IMR-90 (cell line): ENCODE measurements around the gene ELMO1. TPM values are rescaled to one million over a fixed set of nuclear protein-coding genes. Genes with fewer than 3 reads are reported as not detected.

ENCODE experiments used
- ATAC-seq: fragments of 200-7000 bp; cut with Tn5 transposase; 2 replicates; pipeline ENCODE4 v1.9.1; 2020; ENCODE audit warnings: low read depth, mild to moderate bottlenecking, moderate library complexity
- BruUV-seq: library from RNA; stranded (reverse); fragments of 400-500 nt; replicated peaks from 2 replicates; lab custom pipeline; 2021; lab: Mats Ljungman, UMichigan
- CTCF ChIA-PET: fragments of 300-600 bp; formaldehyde crosslinking; extraction: SDS; loops from one replicate; lab custom pipeline; 2021; ENCODE audit warnings: antibody characterized with exemption; lab: Yijun Ruan, JAX
- POLR2A ChIA-PET: fragments of 300-600 bp; sonication (Branson Sonifier 250); formaldehyde crosslinking; loops from one replicate; lab custom pipeline; 2022; ENCODE audit warnings: antibody characterized with exemption; ENCODE audit not compliant: unreplicated experiment; lab: Charles Lee
- DNase-seq: peaks from one replicate; pipeline ENCODE4 v3.0.0; 2013
- H2AFZ ChIP-seq: replicated peaks from 2 replicates; pipeline ENCODE3; 2013; ENCODE audit warnings: low read length, mild to moderate bottlenecking; ENCODE audit not compliant: poor library complexity
- H2AK5ac ChIP-seq: 2 replicates; pipeline ENCODE4 v1.6.1; 2013; ENCODE audit warnings: low read depth, low read length, inconsistent platforms
- H2AK9ac ChIP-seq: replicated peaks from 2 replicates; pipeline ENCODE3; 2013; ENCODE audit warnings: mild to moderate bottlenecking, low read depth, low read length, moderate library complexity; ENCODE audit not compliant: poor library complexity
- H2BK120ac ChIP-seq: 2 replicates; pipeline ENCODE4 v1.6.1; 2013; ENCODE audit warnings: low read depth, low read length, inconsistent platforms
- H2BK15ac ChIP-seq: 3 replicates; pipeline ENCODE4 v1.6.1; 2013; ENCODE audit warnings: low read depth, low read length, inconsistent platforms
- H2BK20ac ChIP-seq: 2 replicates; pipeline ENCODE4 v1.6.1; 2013; ENCODE audit warnings: low read depth, mild to moderate bottlenecking, inconsistent platforms, low read length, moderate library complexity
- H2BK5ac ChIP-seq: 2 replicates; pipeline ENCODE4 v1.6.1; 2013; ENCODE audit warnings: mild to moderate bottlenecking, low read depth, low read length, inconsistent platforms; ENCODE audit not compliant: poor library complexity, severe bottlenecking
- H3K14ac ChIP-seq: replicated peaks from 2 replicates; pipeline ENCODE4 v1.6.1; 2013; ENCODE audit warnings: low read depth, low read length, inconsistent platforms
- H3K18ac ChIP-seq: 2 replicates; pipeline ENCODE4 v1.6.1; 2013; ENCODE audit warnings: low read depth, low read length, control low read depth
- H3K23ac ChIP-seq: 2 replicates; pipeline ENCODE4 v1.6.1; 2013; ENCODE audit warnings: low read depth, low read length, inconsistent platforms
- H3K27ac ChIP-seq: 2 replicates; pipeline ENCODE4 v1.5.1; 2013; ENCODE audit warnings: mild to moderate bottlenecking, control low read depth, low read length; ENCODE audit not compliant: insufficient read depth
- H3K27me3 ChIP-seq: 2 replicates; pipeline ENCODE4 v1.6.1; 2013; ENCODE audit warnings: low read length; ENCODE audit not compliant: control insufficient read depth, insufficient read depth
- H3K36me3 ChIP-seq: 2 replicates; pipeline ENCODE4 v1.6.1; 2013; ENCODE audit warnings: low read length, mixed read lengths; ENCODE audit not compliant: control insufficient read depth, insufficient read depth
- H3K4ac ChIP-seq: 2 replicates; pipeline ENCODE4 v1.6.1; 2013; ENCODE audit warnings: low read depth, low read length, inconsistent platforms
- H3K4me1 ChIP-seq: 2 replicates; pipeline ENCODE4 v1.6.1; 2013; ENCODE audit warnings: low read length, mixed read lengths; ENCODE audit not compliant: control insufficient read depth, insufficient read depth
- H3K4me2 ChIP-seq: 2 replicates; pipeline ENCODE4 v1.6.1; 2013; ENCODE audit warnings: low read depth, mild to moderate bottlenecking, control low read depth, low read length, moderate library complexity
- H3K4me3 ChIP-seq: 2 replicates; pipeline ENCODE4 v1.5.1; 2013; ENCODE audit warnings: low read depth, mild to moderate bottlenecking, control low read depth, low read length, moderate library complexity; ENCODE audit not compliant: insufficient read depth
- H3K56ac ChIP-seq: 2 replicates; pipeline ENCODE4 v1.6.1; 2013; ENCODE audit warnings: low read length, inconsistent platforms; ENCODE audit not compliant: insufficient read depth; ENCODE audit errors: extremely low read depth
- H3K79me1 ChIP-seq, 2 experiments: 2 replicates each; pipeline ENCODE4 v1.6.1; 2013; ENCODE audit warnings: low read length in 2 of 2, inconsistent platforms in 1 of 2, low read depth in 1 of 2
- H3K9ac ChIP-seq: 2 replicates; pipeline ENCODE4 v1.6.1; 2013; ENCODE audit warnings: low read depth, low read length, control low read depth
- H3K9me1 ChIP-seq: 2 replicates; pipeline ENCODE4 v1.6.1; 2013; ENCODE audit warnings: low read length, inconsistent platforms; ENCODE audit not compliant: insufficient read depth
- H3K9me3 ChIP-seq: 2 replicates; pipeline ENCODE4 v1.6.1; 2013; ENCODE audit warnings: low read length; ENCODE audit not compliant: control insufficient read depth, insufficient read depth
- H4K20me1 ChIP-seq: 2 replicates; pipeline ENCODE4 v1.6.1; 2013; ENCODE audit warnings: low read length, inconsistent platforms; ENCODE audit not compliant: insufficient read depth
- H4K5ac ChIP-seq: 2 replicates; pipeline ENCODE4 v1.6.1; 2013; ENCODE audit warnings: mild to moderate bottlenecking, low read depth, low read length, control low read depth
- H4K8ac ChIP-seq, 2 experiments: 2 replicates each; pipeline ENCODE4 v1.6.1; 2013; ENCODE audit warnings: low read depth in 2 of 2, low read length in 2 of 2, control low read depth in 1 of 2, inconsistent platforms in 1 of 2
- H4K91ac ChIP-seq: 2 replicates; pipeline ENCODE4 v1.6.1; 2013; ENCODE audit warnings: low read depth, low read length, inconsistent platforms; ENCODE audit not compliant: insufficient read depth
- BHLHE40 ChIP-seq: fragments of 150-350 bp; IDR thresholded peaks from 2 replicates; pipeline ENCODE4 v1.6.1; 2016; ENCODE audit warnings: mild to moderate bottlenecking, low read depth, low read length
- CEBPB ChIP-seq: IDR thresholded peaks from 2 replicates; pipeline ENCODE4 v1.6.1; 2012; ENCODE audit warnings: low read depth, low read length, improper control_type of control experiment
- CHD1 ChIP-seq: IDR thresholded peaks from 2 replicates; pipeline ENCODE4 v1.6.1; 2012; ENCODE audit warnings: low read depth, low read length, improper control_type of control experiment
- CTCF ChIP-seq: conservative IDR thresholded peaks from 2 replicates; pipeline ENCODE4 v1.5.1; 2012; ENCODE audit warnings: mild to moderate bottlenecking, low read depth, low read length, improper control_type of control experiment
- ELK1 ChIP-seq: fragments of 150-350 bp; IDR thresholded peaks from 2 replicates; pipeline ENCODE4 v1.6.1; 2016; ENCODE audit warnings: low read depth, mild to moderate bottlenecking, low read length, moderate library complexity, borderline replicate concordance
- FOS ChIP-seq: fragments of 150-350 bp; IDR thresholded peaks from 2 replicates; pipeline ENCODE4 v1.6.1; 2016; ENCODE audit warnings: low read depth, low read length
- MAFK ChIP-seq: IDR thresholded peaks from 2 replicates; pipeline ENCODE4 v1.6.1; 2012; ENCODE audit warnings: low read depth, low read length, improper control_type of control experiment
- MAZ ChIP-seq: IDR thresholded peaks from 2 replicates; pipeline ENCODE4 v1.6.1; 2012; ENCODE audit warnings: low read depth, mild to moderate bottlenecking, low read length, improper control_type of control experiment, moderate library complexity, borderline replicate concordance
- MXI1 ChIP-seq: IDR thresholded peaks from 2 replicates; pipeline ENCODE4 v1.6.1; 2012; ENCODE audit warnings: low read depth, mild to moderate bottlenecking, low read length, moderate library complexity, borderline replicate concordance
- NFE2L2 ChIP-seq: fragments of 150-350 bp; IDR thresholded peaks from 2 replicates; pipeline ENCODE4 v1.6.1; 2016; ENCODE audit warnings: low read depth, mild to moderate bottlenecking, low read length
- POLR2A ChIP-seq: IDR thresholded peaks from 2 replicates; pipeline ENCODE4 v1.6.1; 2012; ENCODE audit warnings: mild to moderate bottlenecking, low read depth, low read length
- RAD21 ChIP-seq: IDR thresholded peaks from 2 replicates; pipeline ENCODE4 v1.6.1; 2012; ENCODE audit warnings: low read length, improper control_type of control experiment
- RCOR1 ChIP-seq: IDR thresholded peaks from 2 replicates; pipeline ENCODE4 v1.6.1; 2012; ENCODE audit warnings: mild to moderate bottlenecking, low read length, improper control_type of control experiment; ENCODE audit not compliant: insufficient replicate concordance
- RFX5 ChIP-seq: IDR thresholded peaks from 2 replicates; pipeline ENCODE4 v1.8.0; 2012; ENCODE audit warnings: low read depth, mild to moderate bottlenecking, low read length, moderate library complexity
- SMC3 ChIP-seq: fragments of 150-350 bp; IDR thresholded peaks from 2 replicates; pipeline ENCODE4 v1.6.1; 2016; ENCODE audit warnings: low read depth, mild to moderate bottlenecking, antibody characterized with exemption, low read length, moderate library complexity
- USF2 ChIP-seq: fragments of 150-350 bp; IDR thresholded peaks from 2 replicates; pipeline ENCODE4 v1.6.1; 2017; ENCODE audit warnings: mild to moderate bottlenecking, antibody characterized with exemption, low read length, low read depth
- WGBS, 2 experiments: methylation state at CpG; one replicate each; pipeline versions ENCODE4 v1.1.5 to v1.1.7; 2013; ENCODE audit warnings: missing lambda C conversion rate in 2 of 2; ENCODE audit not compliant: insufficient read length in 1 of 2; ENCODE audit errors: extremely low coverage in 2 of 2; 5-methylcytosine and 5-hydroxymethylcytosine counted together
- dilution Hi-C: fragments of 300-500 bp; cut with HindIII; formaldehyde crosslinking; loops from one replicate; pipeline ENCODE4 v1.14.3; 2018; ENCODE audit warnings: low sequenced_read_pairs; ENCODE audit not compliant: unreplicated experiment
- in situ Hi-C: fragments of 300-500 bp; cut with MboI; formaldehyde crosslinking; loops from 3 replicates; pipeline ENCODE4 v1.14.3; 2019; ENCODE audit warnings: low sequenced_read_pairs, inconsistent platforms, mixed read lengths
- intact Hi-C: fragments of 100-400 bp; cut with micrococcal nuclease; formaldehyde crosslinking; loops from 2 replicates; pipeline ENCODE4 v1.10.0; 2022
- polyA plus RNA-seq, 3 experiments: library from polyadenylated mRNA; depleted of rRNA; stranded (reverse); fragments of >200 nt; gene quantifications; 2 replicates each; pipeline ENCODE4 v1.2.3, GENCODE V29; 2012; ENCODE audit warnings: low replicate concordance in 1 of 3
- total RNA-seq: library from RNA; depleted of rRNA; stranded (reverse); fragments of >200 nt; gene quantifications from 2 replicates; pipeline ENCODE4 v1.2.3, GENCODE V29; 2012

The ELMO1 gene
- total and polyA plus RNA-seq, 2 of the 4 experiments (the other 2 are of a cell fraction): 0.03 TPM; not detected in 1

DNA sequence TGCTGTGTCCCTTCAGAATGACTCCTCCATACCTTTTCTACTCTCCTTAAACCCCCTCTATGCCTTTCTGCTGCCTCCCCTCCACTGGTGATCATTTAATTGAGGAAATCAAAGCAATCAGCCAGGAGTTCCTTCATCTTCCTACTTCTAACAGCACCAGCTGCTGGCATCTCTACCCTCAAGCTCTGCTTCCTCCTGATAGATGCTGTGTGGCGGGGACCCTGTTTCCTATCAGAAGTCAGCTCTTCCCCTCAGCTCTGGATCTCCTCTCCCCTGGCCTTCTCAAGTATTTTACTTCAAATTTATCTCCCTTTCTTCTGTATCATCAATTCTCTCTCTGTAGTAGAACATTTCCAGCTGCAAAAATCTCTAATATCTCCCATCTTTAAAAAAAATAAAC, 183.7 kb downstream of the ELMO1 start:
- TF ChIP-seq CHD1 (no peak), FOS (no peak), CEBPB (no peak), MAFK (no peak), CTCF (no peak), RCOR1 (no peak), RFX5 (no peak), SMC3 (no peak), USF2 (no peak), MXI1 (no peak), NFE2L2 (no peak), MAZ (no peak), RAD21 (no peak), POLR2A (no peak), BHLHE40 (no peak), ELK1 (no peak)
- Histone ChIP-seq H4K20me1 (no peaks in the 10 kb centered on the region), H3K4ac (no peak overlapping the region), H2AK9ac (no peak overlapping the region), H2AFZ (no peak overlapping the region), H2BK5ac (no peak overlapping the region), H3K36me3 (no peaks in the 10 kb centered on the region), H4K8ac (no peak overlapping the region), H4K91ac (no peak overlapping the region), H3K4me2 (no peak overlapping the region), H3K79me1 (no peaks in the 10 kb centered on the region), H3K4me3 (no peak overlapping the region), H3K23ac (no peak overlapping the region), H4K5ac (no peak overlapping the region), H3K9me3 (peaks cover 3% of the 10 kb centered on the region; the same call in 1 of the 2 replicates), H3K14ac (no peak overlapping the region), H2AK5ac (no peak overlapping the region), H3K9ac (no peak overlapping the region), H2BK20ac (no peak overlapping the region), H3K18ac (no peak overlapping the region), H3K27ac (no peak overlapping the region), H2BK120ac (no peak overlapping the region), H3K4me1 (no peaks in the 10 kb centered on the region), H3K27me3 (no peaks in the 10 kb centered on the region), H2BK15ac (no peak overlapping the region), H3K56ac (no peak overlapping the region), H3K9me1 (no peaks in the 10 kb centered on the region)
- in situ Hi-C loops: no loop called here
- no peak for DNase-seq
- WGBS, 2 experiments: 0% methylated on average over 1 of the region's 1 CpG; no CpG with 5 or more reads in 1 of the 2 experiments
- intact Hi-C loops: no loop called here
- no peak for ATAC-seq
- POLR2A ChIA-PET: no interaction called here
- CTCF ChIA-PET: no interaction called here
- no TSS peak for BruUV-seq
- dilution Hi-C loops: no loop called here
